Kidney epithelial cell (primary cell): ENCODE measurements around the gene C4orf50. TPM values are rescaled to one million over a fixed set of nuclear protein-coding genes. Genes with fewer than 3 reads are reported as not detected.

Experiments used
- DNase-seq: peaks from one replicate; pipeline ENCODE4 v3.0.0-alpha.2; 2010; ENCODE audit warnings: low read depth
- H3K27me3 ChIP-seq: 2 replicates; pipeline ENCODE4 v1.6.0; 2011; ENCODE audit warnings: low read length; ENCODE audit not compliant: control insufficient read depth, insufficient read depth
- H3K36me3 ChIP-seq: 2 replicates; pipeline ENCODE4 v1.5.1; 2011; ENCODE audit warnings: low read length; ENCODE audit not compliant: control insufficient read depth, insufficient read depth
- H3K4me3 ChIP-seq: 2 replicates; pipeline ENCODE4 v1.5.1; 2011; ENCODE audit warnings: low read depth, mild to moderate bottlenecking, control low read depth, low read length
- total RNA-seq: library from RNA; depleted of rRNA; stranded (reverse); fragments of >200 nt; gene quantifications from 2 replicates; pipeline ENCODE4 v1.2.3, GENCODE V29; 2015
- TF ChIP-seq, protein P1 (sequence below): IDR thresholded peaks from 2 replicates; pipeline ENCODE4 v1.5.1; 2011; ENCODE audit warnings: mild to moderate bottlenecking, moderate library complexity, low read length, control low read depth, inconsistent platforms; ENCODE audit not compliant: insufficient read depth, poor library complexity, severe bottlenecking

Gene C4orf50
- total RNA-seq, 1 donor from 2014 or later: not detected

DNA sequence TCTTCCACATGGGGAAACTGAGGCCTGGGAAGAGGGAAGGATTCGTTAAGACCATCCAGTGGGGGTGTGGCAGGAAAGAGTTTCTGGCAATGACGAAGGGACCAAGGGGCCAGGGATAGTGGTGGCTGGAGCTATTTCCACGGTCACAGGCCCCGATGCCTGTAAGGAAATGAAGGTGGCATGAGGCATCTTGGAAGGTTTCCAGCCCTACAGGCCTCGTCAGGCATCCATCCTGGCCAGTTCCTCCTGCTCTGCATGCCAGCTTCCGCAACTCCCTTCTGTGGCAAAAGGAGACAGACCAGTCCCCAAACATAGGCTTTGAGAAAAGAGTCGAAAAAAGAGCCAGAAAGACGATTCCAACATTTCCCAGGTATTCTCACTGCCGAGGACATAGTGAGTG is 9.2 kb upstream of the C4orf50 start:
- TF ChIP-seq, protein P1, sequence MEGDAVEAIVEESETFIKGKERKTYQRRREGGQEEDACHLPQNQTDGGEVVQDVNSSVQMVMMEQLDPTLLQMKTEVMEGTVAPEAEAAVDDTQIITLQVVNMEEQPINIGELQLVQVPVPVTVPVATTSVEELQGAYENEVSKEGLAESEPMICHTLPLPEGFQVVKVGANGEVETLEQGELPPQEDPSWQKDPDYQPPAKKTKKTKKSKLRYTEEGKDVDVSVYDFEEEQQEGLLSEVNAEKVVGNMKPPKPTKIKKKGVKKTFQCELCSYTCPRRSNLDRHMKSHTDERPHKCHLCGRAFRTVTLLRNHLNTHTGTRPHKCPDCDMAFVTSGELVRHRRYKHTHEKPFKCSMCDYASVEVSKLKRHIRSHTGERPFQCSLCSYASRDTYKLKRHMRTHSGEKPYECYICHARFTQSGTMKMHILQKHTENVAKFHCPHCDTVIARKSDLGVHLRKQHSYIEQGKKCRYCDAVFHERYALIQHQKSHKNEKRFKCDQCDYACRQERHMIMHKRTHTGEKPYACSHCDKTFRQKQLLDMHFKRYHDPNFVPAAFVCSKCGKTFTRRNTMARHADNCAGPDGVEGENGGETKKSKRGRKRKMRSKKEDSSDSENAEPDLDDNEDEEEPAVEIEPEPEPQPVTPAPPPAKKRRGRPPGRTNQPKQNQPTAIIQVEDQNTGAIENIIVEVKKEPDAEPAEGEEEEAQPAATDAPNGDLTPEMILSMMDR: no peak
- no peaks in the 10 kb centered on the region for H3K27me3 ChIP-seq
- H3K4me3 ChIP-seq: no peak overlapping the region
- DNase-seq: no peak
- H3K36me3 ChIP-seq: no peaks in the 10 kb centered on the region

DNA sequence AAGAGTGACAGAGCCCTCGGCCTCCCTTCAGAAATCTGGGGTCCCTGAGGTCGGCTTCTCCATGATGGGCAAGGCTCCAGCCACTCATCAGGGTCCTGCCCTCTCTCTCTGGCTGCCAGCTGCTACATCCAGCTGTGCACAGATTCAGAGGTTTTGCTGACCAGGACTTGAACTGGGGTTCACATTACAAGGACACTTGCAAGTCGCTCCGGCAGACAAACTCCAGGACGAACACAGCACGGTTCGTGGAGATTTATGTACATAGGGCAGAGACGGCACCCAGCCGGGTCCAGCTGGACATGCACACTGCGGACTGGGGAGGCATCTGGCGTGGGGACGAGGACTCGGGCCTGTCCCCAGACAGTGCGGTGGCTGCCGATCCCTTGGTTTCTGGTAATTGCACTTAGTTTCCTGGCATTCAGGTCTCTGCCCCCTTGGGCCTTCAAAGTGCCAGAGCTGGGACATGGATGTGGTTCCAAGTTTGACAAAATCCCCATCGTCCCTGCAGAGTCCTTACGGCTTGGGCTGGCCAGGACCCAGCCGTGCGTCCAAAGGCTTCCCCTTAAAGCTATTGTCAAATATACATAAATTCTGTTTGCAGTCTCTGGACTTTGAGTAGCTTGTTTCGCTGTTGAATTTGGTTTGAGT is 6.2 kb upstream of the C4orf50 start:
- H3K27me3 ChIP-seq: no peaks in the 10 kb centered on the region
- TF ChIP-seq, protein P1: no peak
- H3K4me3 ChIP-seq: no peak overlapping the region
- DNase-seq: no peak
- no peaks in the 10 kb centered on the region for H3K36me3 ChIP-seq

DNA sequence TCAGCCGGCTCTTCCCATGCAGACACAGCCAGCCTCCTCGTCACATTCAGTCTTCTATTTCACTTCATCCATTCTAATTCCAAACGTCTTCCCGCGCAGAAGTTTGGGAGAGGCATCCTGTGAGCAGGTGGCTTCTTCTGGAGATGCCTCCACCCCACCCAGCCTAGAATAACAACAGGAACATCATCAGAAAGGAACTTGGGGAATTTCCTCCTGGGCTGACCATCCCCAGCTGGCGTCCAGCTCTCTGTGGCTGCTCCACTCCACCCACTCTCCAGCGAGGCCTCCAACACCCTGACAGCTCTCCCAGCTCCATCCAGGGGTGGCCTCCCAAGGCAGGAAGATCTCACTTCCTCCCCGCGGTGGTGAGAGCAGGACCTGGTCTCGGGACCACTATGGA is 5.5 kb upstream of the C4orf50 start:
- no peaks in the 10 kb centered on the region for H3K36me3 ChIP-seq
- no peak for DNase-seq

DNA sequence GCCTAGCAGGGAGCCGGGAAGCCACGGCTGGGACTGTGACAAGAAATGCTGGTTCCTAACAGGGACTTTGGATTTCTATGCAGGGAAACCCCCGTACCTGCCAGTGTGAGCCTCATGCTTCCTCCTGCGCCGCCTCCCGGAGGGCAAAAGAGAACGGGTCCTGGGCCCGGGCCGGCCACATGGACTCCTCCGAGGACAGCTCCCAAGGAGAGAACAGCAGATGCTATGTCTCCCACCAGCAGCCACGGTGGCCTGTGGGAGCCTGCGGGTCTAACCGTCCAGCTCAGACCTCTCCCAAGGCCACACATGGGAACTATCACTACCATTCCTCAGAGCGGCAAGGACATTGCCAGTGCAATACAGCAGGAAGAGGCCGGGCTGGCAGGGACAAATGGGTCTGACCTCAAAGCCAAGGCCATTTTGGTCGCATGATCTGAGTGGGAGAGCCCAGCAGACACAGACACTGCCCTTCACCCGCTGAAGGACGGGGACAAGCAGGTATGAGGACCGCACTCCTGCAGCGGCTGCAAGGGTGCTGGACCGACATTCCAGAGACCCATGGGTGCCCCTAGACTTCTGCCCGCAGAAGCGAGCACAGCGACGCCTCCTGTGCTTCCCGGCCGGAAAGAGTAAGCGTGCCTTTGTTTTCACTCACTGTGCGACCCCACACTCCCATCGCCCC is 4.5 kb upstream of the C4orf50 start:
- H3K36me3 ChIP-seq: no peaks in the 10 kb centered on the region
- no peaks in the 10 kb centered on the region for H3K27me3 ChIP-seq
- TF ChIP-seq, protein P1: no peak
- DNase-seq: no peak
- H3K4me3 ChIP-seq: no peak overlapping the region

More for the DNA sequence above, 5.5 kb upstream of the C4orf50 start:
- no peaks in the 10 kb centered on the region for H3K27me3 ChIP-seq
- no peak overlapping the region for H3K4me3 ChIP-seq
- TF ChIP-seq, protein P1: no peak

DNA sequence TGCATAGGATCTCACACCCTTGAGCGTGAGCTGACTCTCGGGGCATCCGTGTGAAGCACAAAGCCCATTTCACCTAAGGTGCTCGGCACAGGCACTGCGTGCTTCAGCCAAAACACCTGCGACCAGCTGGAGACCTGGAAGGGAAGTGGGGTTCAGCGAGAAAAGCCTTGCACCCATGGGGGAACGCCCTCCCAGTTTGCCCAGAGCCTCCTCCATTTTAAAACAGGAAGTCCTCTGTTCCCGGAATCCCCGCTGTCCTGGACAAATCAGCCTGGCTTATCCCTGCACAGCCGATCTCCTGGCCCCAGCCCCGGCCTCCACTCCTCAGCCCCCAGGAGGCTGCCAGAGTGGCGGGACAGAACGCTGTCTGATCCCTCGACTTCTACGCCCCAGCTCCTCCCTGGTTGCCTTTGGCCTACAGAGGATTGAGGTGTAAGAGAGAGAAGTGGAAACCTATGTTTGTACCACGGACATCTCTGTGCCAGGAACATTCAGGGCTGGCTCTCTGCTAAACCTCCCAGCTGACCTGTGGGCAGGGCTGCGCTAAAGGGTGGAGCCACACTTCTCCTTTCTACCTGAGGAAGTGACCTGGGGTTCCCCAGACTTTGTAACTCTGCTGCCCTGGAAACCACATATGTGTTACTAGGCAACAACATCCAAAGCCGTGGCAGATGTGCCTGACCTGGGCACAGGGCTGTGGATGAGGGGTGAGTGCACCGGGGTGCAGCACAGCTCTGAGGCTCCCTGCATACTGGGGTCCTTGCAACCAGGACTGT is 3.8 kb upstream of the C4orf50 start:
- Histone ChIP-seq H3K36me3 (no peaks in the 10 kb centered on the region), H3K27me3 (no peaks in the 10 kb centered on the region), H3K4me3 (no peak overlapping the region)
- no peak for DNase-seq
- TF ChIP-seq, protein P1: no peak
